ENCODE data around the gene NFATC1.

NFATC1 gene

DNA sequence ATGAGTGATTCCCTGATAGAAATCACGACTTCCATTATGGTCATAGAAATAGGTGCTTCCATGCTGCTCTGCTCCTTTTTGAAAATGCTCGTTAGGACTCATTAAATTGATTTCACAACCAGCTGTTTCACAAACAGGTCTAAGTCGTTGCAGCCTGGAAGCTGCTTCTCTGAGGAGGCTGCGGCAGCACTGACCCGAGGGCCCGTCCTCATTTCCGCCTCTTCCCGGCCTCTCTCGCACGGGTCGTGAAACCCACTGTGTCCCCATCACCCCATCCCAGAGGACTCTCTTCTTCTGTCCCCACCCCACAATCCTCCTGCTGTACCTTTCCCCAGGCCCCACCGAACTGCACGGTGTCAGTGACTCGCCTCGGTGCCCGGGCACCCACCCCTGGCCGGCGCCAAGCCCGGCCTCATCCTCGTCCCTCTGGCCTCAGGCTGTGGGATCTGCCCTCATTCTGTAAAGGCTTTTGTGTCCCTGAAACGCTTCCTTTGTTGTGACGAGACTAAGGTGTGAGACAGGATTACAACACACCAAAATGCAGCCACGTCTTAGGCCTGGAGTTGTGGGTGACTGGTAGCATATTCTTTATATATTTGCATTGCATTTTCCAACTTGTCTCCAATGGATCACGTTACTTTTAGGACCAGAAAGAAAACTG, 171.2 kb downstream of the NFATC1 start:
- TF ChIP-seq POLR2AphosphoS5 (IDR thresholded peaks at IDR 0.05; ENCODE audit: low read depth, low read length) = no peak
- TF ChIP-seq TAF1 (IDR thresholded peaks at IDR 0.05; ENCODE audit: borderline replicate concordance, insufficient read depth, low read length) = no peak

- TF ChIP-seq SIN3A (IDR thresholded peaks at IDR 0.05; ENCODE audit: borderline replicate concordance, insufficient read depth, low read length) (no peak), TAF1 (IDR thresholded peaks at IDR 0.05; ENCODE audit: borderline replicate concordance, insufficient read depth, low read length) (no peak), FOXP2 (optimal IDR thresholded peaks at IDR 0.05; ENCODE audit: borderline replicate concordance, extremely low read depth, extremely low read length, insufficient read depth) (no peak), POLR2AphosphoS5 (IDR thresholded peaks at IDR 0.05; ENCODE audit: low read depth, low read length) (no peak)
- TF ChIP-seq, protein P1, sequence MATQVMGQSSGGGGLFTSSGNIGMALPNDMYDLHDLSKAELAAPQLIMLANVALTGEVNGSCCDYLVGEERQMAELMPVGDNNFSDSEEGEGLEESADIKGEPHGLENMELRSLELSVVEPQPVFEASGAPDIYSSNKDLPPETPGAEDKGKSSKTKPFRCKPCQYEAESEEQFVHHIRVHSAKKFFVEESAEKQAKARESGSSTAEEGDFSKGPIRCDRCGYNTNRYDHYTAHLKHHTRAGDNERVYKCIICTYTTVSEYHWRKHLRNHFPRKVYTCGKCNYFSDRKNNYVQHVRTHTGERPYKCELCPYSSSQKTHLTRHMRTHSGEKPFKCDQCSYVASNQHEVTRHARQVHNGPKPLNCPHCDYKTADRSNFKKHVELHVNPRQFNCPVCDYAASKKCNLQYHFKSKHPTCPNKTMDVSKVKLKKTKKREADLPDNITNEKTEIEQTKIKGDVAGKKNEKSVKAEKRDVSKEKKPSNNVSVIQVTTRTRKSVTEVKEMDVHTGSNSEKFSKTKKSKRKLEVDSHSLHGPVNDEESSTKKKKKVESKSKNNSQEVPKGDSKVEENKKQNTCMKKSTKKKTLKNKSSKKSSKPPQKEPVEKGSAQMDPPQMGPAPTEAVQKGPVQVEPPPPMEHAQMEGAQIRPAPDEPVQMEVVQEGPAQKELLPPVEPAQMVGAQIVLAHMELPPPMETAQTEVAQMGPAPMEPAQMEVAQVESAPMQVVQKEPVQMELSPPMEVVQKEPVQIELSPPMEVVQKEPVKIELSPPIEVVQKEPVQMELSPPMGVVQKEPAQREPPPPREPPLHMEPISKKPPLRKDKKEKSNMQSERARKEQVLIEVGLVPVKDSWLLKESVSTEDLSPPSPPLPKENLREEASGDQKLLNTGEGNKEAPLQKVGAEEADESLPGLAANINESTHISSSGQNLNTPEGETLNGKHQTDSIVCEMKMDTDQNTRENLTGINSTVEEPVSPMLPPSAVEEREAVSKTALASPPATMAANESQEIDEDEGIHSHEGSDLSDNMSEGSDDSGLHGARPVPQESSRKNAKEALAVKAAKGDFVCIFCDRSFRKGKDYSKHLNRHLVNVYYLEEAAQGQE (IDR thresholded peaks at IDR 0.05; ENCODE audit: insufficient read depth in 1 of 2, low read depth in 2 of 2, low read length in 2 of 2) = no peak
These were observed 171.9 kb downstream of the NFATC1 start for GRCh38 chr18:79567481-79568147.

DNA sequence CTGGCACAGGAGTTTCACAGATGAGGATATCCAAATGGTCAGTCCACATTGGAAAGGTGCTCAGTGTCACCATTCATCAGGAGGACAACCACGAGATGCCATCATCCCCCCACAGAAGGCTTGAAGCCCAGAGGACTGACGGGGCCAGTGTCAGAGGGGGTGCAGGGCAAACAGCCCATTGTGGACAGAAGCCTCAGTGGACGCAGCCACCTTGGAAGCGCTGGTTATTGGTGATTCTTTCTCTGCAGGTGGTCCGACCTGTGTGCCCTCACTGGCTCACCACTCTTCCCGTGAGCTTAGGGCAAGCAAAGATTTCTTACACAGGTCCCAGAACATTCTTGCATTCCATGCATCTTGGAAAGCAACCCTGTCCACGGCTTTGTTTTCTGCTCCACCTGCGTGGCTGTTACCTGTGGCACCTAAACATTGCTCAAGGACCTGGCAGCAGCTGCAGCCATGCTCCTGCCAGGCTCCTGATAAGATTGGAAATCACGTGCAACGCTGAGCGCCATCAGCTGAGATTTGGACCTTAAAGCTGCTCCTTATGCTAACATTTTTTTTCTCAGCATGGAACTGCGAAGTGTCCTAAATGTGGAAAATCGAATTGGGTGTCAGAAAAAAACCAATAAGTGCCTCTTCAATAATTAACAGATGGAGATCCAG, 172.9 kb downstream of the NFATC1 start:
- TF ChIP-seq POLR2AphosphoS5 (IDR thresholded peaks at IDR 0.05; ENCODE audit: low read depth, low read length) = no peak
- TF ChIP-seq, protein P1 (IDR thresholded peaks at IDR 0.05; ENCODE audit: insufficient read depth in 1 of 2, low read depth in 2 of 2, low read length in 2 of 2) = no peak
- TF ChIP-seq SIN3A (IDR thresholded peaks at IDR 0.05; ENCODE audit: borderline replicate concordance, insufficient read depth, low read length) = no peak

DNA sequence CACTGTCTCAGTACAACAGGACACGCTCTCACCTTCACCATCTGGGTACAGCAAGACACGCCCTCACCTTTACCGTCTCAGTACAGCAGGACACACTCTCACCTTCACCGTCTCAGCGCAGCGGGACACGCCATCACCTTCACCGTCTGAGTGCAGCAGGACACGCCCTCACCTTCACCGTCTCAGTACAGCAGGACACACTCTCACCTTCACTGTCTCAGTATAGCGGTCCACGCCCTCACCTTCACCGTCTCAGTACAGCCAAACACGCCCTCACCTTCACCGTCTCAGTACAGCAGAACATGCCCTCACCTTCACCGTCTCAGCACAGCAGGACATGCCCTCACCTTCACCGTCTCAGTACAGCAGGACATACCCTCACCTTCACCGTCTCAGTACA, 174.0 kb downstream of the NFATC1 start:
- TF ChIP-seq TAF1 (IDR thresholded peaks at IDR 0.05; ENCODE audit: borderline replicate concordance, insufficient read depth, low read length) (no peak), POLR2AphosphoS5 (IDR thresholded peaks at IDR 0.05; ENCODE audit: low read depth, low read length) (no peak)
- TF ChIP-seq, protein P1 (IDR thresholded peaks at IDR 0.05; ENCODE audit: insufficient read depth in 1 of 2, low read depth in 2 of 2, low read length in 2 of 2) = no peak

- TF ChIP-seq, protein P1 (IDR thresholded peaks at IDR 0.05; ENCODE audit: insufficient read depth in 1 of 2, low read depth in 2 of 2, low read length in 2 of 2) = no peak
- no peak for TF ChIP-seq TAF1 (IDR thresholded peaks at IDR 0.05; ENCODE audit: borderline replicate concordance, insufficient read depth, low read length)
- no peak for TF ChIP-seq FOXP2 (optimal IDR thresholded peaks at IDR 0.05; ENCODE audit: borderline replicate concordance, extremely low read depth, extremely low read length, insufficient read depth)
- no peak for TF ChIP-seq POLR2AphosphoS5 (IDR thresholded peaks at IDR 0.05; ENCODE audit: low read depth, low read length)
- TF ChIP-seq SIN3A (IDR thresholded peaks at IDR 0.05; ENCODE audit: borderline replicate concordance, insufficient read depth, low read length) = no peak
These were observed 174.8 kb downstream of the NFATC1 start for GRCh38 chr18:79570266-79571201.
